HG03066 (cell line): Measurements from ENCODE around the gene PRR5.
"Not testable (repeated sequence)": the region's sequence is repeated elsewhere in the genome, so short reads cannot be mapped to it uniquely, and the experiment has no call there.

Source experiments
- ATAC-seq: cut with Tn5 transposase; IDR thresholded peaks from one replicate; pipeline ENCODE4 v1.9.1; 2021; ENCODE audit warnings: low read depth; ENCODE audit not compliant: unreplicated experiment

PRR5 gene

GRCh38 chr22:44701824-44702478 lies at the start of gene PRR5:
Gene PRR5, plus strand, starts transcription at chr22:44702204. Its CDS starts 271 bp downstream, at chr22:44702475.
- ATAC-seq: peak; percentile 59

- not testable (repeated sequence) for ATAC-seq
These were observed 49.1 kb upstream of the PRR5 start for GRCh38 chr22:44652866-44653265.

- no peak for ATAC-seq
These were observed 43.6 kb upstream of the PRR5 start for GRCh38 chr22:44658311-44658953.

GRCh38 chr22:44659140-44659539 lies 42.9 kb upstream of the PRR5 start:
- ATAC-seq: no peak

GRCh38 chr22:44660051-44660830 lies 41.8 kb upstream of the PRR5 start:
- ATAC-seq: no peak

GRCh38 chr22:44661070-44661469 lies 40.9 kb upstream of the PRR5 start:
- ATAC-seq: no peak

GRCh38 chr22:44661659-44662569 lies 40.1 kb upstream of the PRR5 start:
- no peak for ATAC-seq

GRCh38 chr22:44663256-44663999 lies 38.6 kb upstream of the PRR5 start:
- no peak for ATAC-seq

- no peak for ATAC-seq
These were observed 37.9 kb upstream of the PRR5 start for GRCh38 chr22:44664149-44664548.

- ATAC-seq: no peak
These were observed 36.9 kb upstream of the PRR5 start for GRCh38 chr22:44665115-44665514.

GRCh38 chr22:44666207-44666585 lies 35.8 kb upstream of the PRR5 start:
- no peak for ATAC-seq

GRCh38 chr22:44667276-44667675 lies 34.7 kb upstream of the PRR5 start:
- ATAC-seq: no peak

- no peak for ATAC-seq
These were observed 34.2 kb upstream of the PRR5 start for GRCh38 chr22:44667829-44668189.

- ATAC-seq: no peak
These were observed 33.7 kb upstream of the PRR5 start for GRCh38 chr22:44668190-44668885.

- ATAC-seq: no peak
These were observed 33.0 kb upstream of the PRR5 start for GRCh38 chr22:44668886-44669521.

- no peak for ATAC-seq
These were observed 32.4 kb upstream of the PRR5 start for GRCh38 chr22:44669561-44669976.

GRCh38 chr22:44670220-44670988 lies 31.6 kb upstream of the PRR5 start:
- no peak for ATAC-seq

GRCh38 chr22:44671742-44672141 lies 30.3 kb upstream of the PRR5 start:
- ATAC-seq: no peak
